H9 (cell line): ENCODE measurements around the gene NUP133. TPM values are rescaled to one million over a fixed set of nuclear protein-coding genes. Genes with fewer than 3 reads are reported as not detected.

ENCODE experiments used
- DNase-seq: peaks from one replicate; pipeline ENCODE4 v3.0.0-alpha.2; 2017
- H2AFZ ChIP-seq: one replicate; pipeline ENCODE4 v1.6.1; 2013; ENCODE audit warnings: mild to moderate bottlenecking, low read length, control low read depth, moderate library complexity
- H2AK5ac ChIP-seq: 2 replicates; pipeline ENCODE4 v1.6.1; 2013; ENCODE audit warnings: low read length, control low read depth, mixed read lengths; ENCODE audit not compliant: insufficient read length
- H2BK120ac ChIP-seq: one replicate; pipeline ENCODE4 v1.6.1; 2013; ENCODE audit warnings: low read depth, mild to moderate bottlenecking, low read length, control low read depth, inconsistent platforms; ENCODE audit not compliant: poor library complexity, severe bottlenecking
- H2BK12ac ChIP-seq: 2 replicates; pipeline ENCODE4 v1.6.1; 2013; ENCODE audit warnings: low read length, control low read depth, mixed read lengths, low read depth; ENCODE audit not compliant: insufficient read length
- H2BK15ac ChIP-seq: 2 replicates; pipeline ENCODE4 v1.6.1; 2013; ENCODE audit warnings: low read depth, low read length, control low read depth
- H2BK20ac ChIP-seq: one replicate; pipeline ENCODE4 v1.6.1; 2013; ENCODE audit warnings: low read depth, mild to moderate bottlenecking, low read length, control low read depth, inconsistent platforms; ENCODE audit not compliant: poor library complexity, severe bottlenecking
- H2BK5ac ChIP-seq: 2 replicates; pipeline ENCODE4 v1.6.1; 2013; ENCODE audit warnings: low read length, control low read depth, mixed read lengths; ENCODE audit not compliant: insufficient read length
- H3K14ac ChIP-seq: 2 replicates; pipeline ENCODE4 v1.6.1; 2013; ENCODE audit warnings: low read length, control low read depth; ENCODE audit not compliant: insufficient read depth
- H3K18ac ChIP-seq: 2 replicates; pipeline ENCODE4 v1.6.1; 2013; ENCODE audit warnings: low read depth, mild to moderate bottlenecking, mixed read lengths, low read length, control low read depth; ENCODE audit not compliant: insufficient read length
- H3K23ac ChIP-seq: 2 replicates; pipeline ENCODE4 v1.6.1; 2013; ENCODE audit warnings: low read length, control low read depth, mixed read lengths, low read depth; ENCODE audit not compliant: insufficient read length
- H3K23me2 ChIP-seq: 2 replicates; pipeline ENCODE4 v1.6.1; 2013; ENCODE audit warnings: low read depth, mild to moderate bottlenecking, mixed read lengths, low read length, control low read depth; ENCODE audit not compliant: insufficient read length, poor library complexity, severe bottlenecking
- H3K27ac ChIP-seq: 2 replicates; pipeline ENCODE4 v1.5.1; 2013; ENCODE audit warnings: low read length, control low read depth, mixed read lengths, low read depth; ENCODE audit not compliant: insufficient read length
- H3K27me3 ChIP-seq: 2 replicates; pipeline ENCODE4 v1.6.1; 2013; ENCODE audit warnings: low read length, control low read depth, inconsistent platforms; ENCODE audit not compliant: insufficient read depth
- H3K4ac ChIP-seq: 2 replicates; pipeline ENCODE4 v1.6.1; 2013; ENCODE audit warnings: low read depth, mild to moderate bottlenecking, control low read depth, inconsistent platforms, low read length, moderate library complexity
- H3K4me1 ChIP-seq: 2 replicates; pipeline ENCODE4 v1.6.1; 2013; ENCODE audit warnings: low read length, control low read depth, inconsistent platforms; ENCODE audit not compliant: insufficient read depth
- H3K4me2 ChIP-seq: 2 replicates; pipeline ENCODE4 v1.6.1; 2013; ENCODE audit warnings: low read length, control low read depth, mixed read lengths; ENCODE audit not compliant: insufficient read length, insufficient read depth
- H3K56ac ChIP-seq: 2 replicates; pipeline ENCODE4 v1.6.1; 2013; ENCODE audit warnings: low read depth, mild to moderate bottlenecking, mixed read lengths, low read length, control low read depth; ENCODE audit not compliant: insufficient read length
- H3K79me1 ChIP-seq: 2 replicates; pipeline ENCODE4 v1.6.1; 2013; ENCODE audit warnings: low read depth, mild to moderate bottlenecking, moderate library complexity, low read length, control low read depth, inconsistent platforms; ENCODE audit not compliant: insufficient read depth, poor library complexity, severe bottlenecking
- H3K79me2 ChIP-seq: 2 replicates; pipeline ENCODE4 v1.6.1; 2013; ENCODE audit warnings: low read length, control low read depth, inconsistent platforms; ENCODE audit not compliant: insufficient read depth
- H3K9ac ChIP-seq: 2 replicates; pipeline ENCODE4 v1.6.1; 2013; ENCODE audit warnings: low read length, control low read depth, mixed read lengths; ENCODE audit not compliant: insufficient read length; ENCODE audit errors: extremely low read depth
- H3K9me3 ChIP-seq: one replicate; pipeline ENCODE4 v1.6.1; 2013; ENCODE audit warnings: low read depth, low read length, inconsistent platforms; ENCODE audit not compliant: control insufficient read depth
- H3T11ph ChIP-seq: one replicate; pipeline ENCODE4 v1.6.1; 2013; ENCODE audit warnings: mild to moderate bottlenecking, low read length, control low read depth, inconsistent platforms
- H4K20me1 ChIP-seq: one replicate; pipeline ENCODE4 v1.6.1; 2013; ENCODE audit not compliant: control insufficient read depth, insufficient read length, insufficient read depth
- H4K5ac ChIP-seq: 2 replicates; pipeline ENCODE4 v1.6.1; 2013; ENCODE audit warnings: low read depth, mild to moderate bottlenecking, mixed read lengths, low read length, control low read depth; ENCODE audit not compliant: insufficient read length
- H4K8ac ChIP-seq: replicated peaks from 2 replicates; pipeline ENCODE4 v1.6.1; 2013; ENCODE audit warnings: low read length, control low read depth, mixed read lengths, low read depth; ENCODE audit not compliant: insufficient read length
- H4K91ac ChIP-seq: 2 replicates; pipeline ENCODE4 v1.6.1; 2013; ENCODE audit warnings: low read depth, mild to moderate bottlenecking, moderate library complexity, mixed read lengths, low read length, control low read depth; ENCODE audit not compliant: insufficient read length
- H3K27ac Mint-ChIP-seq, 3 experiments: 2 replicates in 2 of 3; 3 replicates in 1 of 3; pipeline ENCODE4 v1.8.0; 2020 to 2021; ENCODE audit warnings: mixed read lengths in 3 of 3, mild to moderate bottlenecking in 1 of 3, moderate library complexity in 1 of 3
- H3K27me3 Mint-ChIP-seq: 2 replicates; pipeline ENCODE4 v1.8.0; 2021; ENCODE audit warnings: low read depth, mild to moderate bottlenecking, moderate library complexity, mixed read lengths
- H3K36me3 Mint-ChIP-seq, 3 experiments: 2 replicates in 2 of 3; 3 replicates in 1 of 3; pipeline ENCODE4 v1.8.0; 2020 to 2021; ENCODE audit warnings: low read depth in 3 of 3, mixed read lengths in 3 of 3; ENCODE audit not compliant: insufficient read depth in 1 of 3
- H3K4me1 Mint-ChIP-seq, 2 experiments: 2 replicates each; pipeline ENCODE4 v1.8.0; 2020; ENCODE audit warnings: mixed read lengths in 2 of 2
- H3K4me3 Mint-ChIP-seq, 2 experiments: 2 replicates in 1 of 2; 3 replicates in 1 of 2; pipeline ENCODE4 v1.8.0; 2020 to 2021; ENCODE audit warnings: mild to moderate bottlenecking in 2 of 2, mixed read lengths in 2 of 2, moderate library complexity in 1 of 2
- H3K9me3 Mint-ChIP-seq, 2 experiments: 2 replicates in 1 of 2; 3 replicates in 1 of 2; pipeline ENCODE4 v1.8.0; 2020; ENCODE audit warnings: mild to moderate bottlenecking in 2 of 2, mixed read lengths in 2 of 2, moderate library complexity in 1 of 2
- CTCF ChIP-seq: fragments of 200-600 bp; sonication (generic); conservative IDR thresholded peaks from 3 replicates; pipeline ENCODE4 v1.8.0; 2021; ENCODE audit warnings: antibody characterized with exemption, mild to moderate bottlenecking
- WGBS: extraction: QIAGEN DNeasy Blood & Tissue Kit; methylation state at CpG from one replicate; pipeline ENCODE4 v1.1.7; 2013; ENCODE audit warnings: missing lambda C conversion rate, low lambda C conversion rate, mixed read lengths; ENCODE audit not compliant: insufficient read length; ENCODE audit errors: extremely low coverage; 5-methylcytosine and 5-hydroxymethylcytosine counted together
- total RNA-seq: library from RNA; stranded (reverse); gene quantifications from 2 replicates; pipeline ENCODE4 v1.2.1, GENCODE V29; 2021

The NUP133 gene
- total RNA-seq, 1 experiment from 2014 or later, result 71.3 TPM

GRCh38 chr1:229471175-229471574, 37.0 kb downstream of the NUP133 start:
- no peaks in the 10 kb centered on the region for H3K27me3 ChIP-seq
- H4K91ac ChIP-seq, result no peak overlapping the region
- no peak overlapping the region for H3K18ac ChIP-seq
- H3K14ac ChIP-seq, result no peak overlapping the region
- H2BK5ac ChIP-seq, result no peak overlapping the region
- H3K4me3 Mint-ChIP-seq, result no peak overlapping the region
- no peaks in the 10 kb centered on the region for H3K79me1 ChIP-seq
- no peak overlapping the region for H2AFZ ChIP-seq
- no peak overlapping the region for H2BK12ac ChIP-seq
- H2AK5ac ChIP-seq, result no peak overlapping the region
- no peak overlapping the region for H3T11ph ChIP-seq
- TF ChIP-seq CTCF, result no peak
- H3K4me2 ChIP-seq, result no peak overlapping the region
- DNase-seq, result no peak
- no peak overlapping the region for H2BK20ac ChIP-seq
- no peak overlapping the region for H3K23ac ChIP-seq
- WGBS, result no CpG with 5 or more reads among the region's 3 CpGs
- no peak overlapping the region for H3K9ac ChIP-seq
- H3K4me1 ChIP-seq, result no peaks in the 10 kb centered on the region
- no peaks in the 10 kb centered on the region for H3K23me2 ChIP-seq
- no peak overlapping the region for H2BK120ac ChIP-seq
- H3K27me3 Mint-ChIP-seq, result no peaks in the 10 kb centered on the region
- no peaks in the 10 kb centered on the region for H3K79me2 ChIP-seq
- H3K4ac ChIP-seq, result no peak overlapping the region
- H4K5ac ChIP-seq, result no peak overlapping the region
- no peak overlapping the region for H3K56ac ChIP-seq
- no peaks in the 10 kb centered on the region for H4K20me1 ChIP-seq
- no peaks in the 10 kb centered on the region for H3K4me1 Mint-ChIP-seq
- H3K9me3 Mint-ChIP-seq, result no peaks in the 10 kb centered on the region
- H3K27ac ChIP-seq, result no peak overlapping the region
- peak overlapping the region in 1 of 3 experiments; percentile 87; a peak in 3 of 7 replicates for H3K27ac Mint-ChIP-seq
- H2BK15ac ChIP-seq, result no peak overlapping the region
- no peaks in the 10 kb centered on the region for H3K9me3 ChIP-seq
- peaks cover 19 to 73% (median 52%) of the 10 kb centered on the region in 3 experiments; a peak in 6 of 7 replicates for H3K36me3 Mint-ChIP-seq
- H4K8ac ChIP-seq, result no peak overlapping the region
